ENCODE results near the gene PKP4. TPM values are rescaled to one million over a fixed set of nuclear protein-coding genes. Genes with fewer than 3 reads are reported as not detected.

Gene PKP4
- total RNA-seq, 4 donors from 2014 or later = 64.1 to 152 (median 90.2) TPM

DNA sequence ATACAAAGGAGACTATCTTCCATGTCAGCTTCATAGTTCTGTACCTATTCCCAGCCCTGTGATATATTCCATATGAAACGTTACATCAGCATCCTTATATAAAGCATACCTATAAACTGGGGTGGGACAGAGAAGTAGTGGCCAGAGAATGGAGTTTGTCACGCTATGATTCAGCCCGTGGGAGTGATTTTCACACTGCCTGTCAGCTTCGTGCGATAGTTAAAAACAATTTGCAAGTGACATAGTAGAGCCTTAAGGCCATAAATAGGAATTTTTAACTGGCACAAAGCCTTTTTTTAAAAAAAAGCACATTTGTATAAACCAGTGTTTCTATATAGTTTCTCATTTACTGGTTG lies 30.2 kb downstream of the PKP4 start:
- H3K4me1 ChIP-seq = peaks cover 25% of the 10 kb centered on the region
- H3K27ac ChIP-seq = no peak overlapping the region
- WGBS = 43% methylated on average over 5 of the region's 5 CpGs
- TF ChIP-seq POLR2A (IDR thresholded peaks at IDR 0.05) (no peak), EP300 (IDR thresholded peaks at IDR 0.05) (no peak)
- TF ChIP-seq, protein P1, sequence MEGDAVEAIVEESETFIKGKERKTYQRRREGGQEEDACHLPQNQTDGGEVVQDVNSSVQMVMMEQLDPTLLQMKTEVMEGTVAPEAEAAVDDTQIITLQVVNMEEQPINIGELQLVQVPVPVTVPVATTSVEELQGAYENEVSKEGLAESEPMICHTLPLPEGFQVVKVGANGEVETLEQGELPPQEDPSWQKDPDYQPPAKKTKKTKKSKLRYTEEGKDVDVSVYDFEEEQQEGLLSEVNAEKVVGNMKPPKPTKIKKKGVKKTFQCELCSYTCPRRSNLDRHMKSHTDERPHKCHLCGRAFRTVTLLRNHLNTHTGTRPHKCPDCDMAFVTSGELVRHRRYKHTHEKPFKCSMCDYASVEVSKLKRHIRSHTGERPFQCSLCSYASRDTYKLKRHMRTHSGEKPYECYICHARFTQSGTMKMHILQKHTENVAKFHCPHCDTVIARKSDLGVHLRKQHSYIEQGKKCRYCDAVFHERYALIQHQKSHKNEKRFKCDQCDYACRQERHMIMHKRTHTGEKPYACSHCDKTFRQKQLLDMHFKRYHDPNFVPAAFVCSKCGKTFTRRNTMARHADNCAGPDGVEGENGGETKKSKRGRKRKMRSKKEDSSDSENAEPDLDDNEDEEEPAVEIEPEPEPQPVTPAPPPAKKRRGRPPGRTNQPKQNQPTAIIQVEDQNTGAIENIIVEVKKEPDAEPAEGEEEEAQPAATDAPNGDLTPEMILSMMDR (IDR thresholded peaks at IDR 0.05) = no peak
- H3K27me3 ChIP-seq = no peaks in the 10 kb centered on the region
- no peak overlapping the region for H3K4me3 ChIP-seq
- DNase-seq (ENCODE audit: low spot score in 2 of 2) = no peak
- no peaks in the 10 kb centered on the region for H3K9me3 ChIP-seq
- H3K36me3 ChIP-seq = no peaks in the 10 kb centered on the region

DNA sequence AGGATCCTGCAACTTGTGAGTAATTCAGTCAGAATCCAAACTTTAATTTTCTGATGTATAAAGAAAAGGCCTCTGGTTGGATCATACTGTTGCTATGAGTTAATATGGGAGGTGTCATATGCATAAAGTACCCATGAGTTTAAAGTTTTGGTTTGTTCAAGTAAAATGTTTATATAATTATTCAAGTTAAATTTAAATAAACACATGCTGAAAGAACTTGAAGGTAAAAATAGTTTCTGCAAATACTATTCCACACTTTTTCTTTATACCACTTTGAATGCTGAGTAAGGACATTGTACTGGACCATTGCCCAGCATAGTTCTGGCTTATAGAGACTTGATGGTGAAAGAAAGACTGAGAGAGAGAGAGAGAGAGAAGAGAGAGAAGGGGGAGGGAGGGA lies 30.7 kb downstream of the PKP4 start:
- Histone ChIP-seq H3K9me3 (no peaks in the 10 kb centered on the region), H3K36me3 (no peaks in the 10 kb centered on the region), H3K4me3 (no peak overlapping the region), H3K4me1 (peaks cover 25% of the 10 kb centered on the region), H3K27ac (no peak overlapping the region), H3K27me3 (no peaks in the 10 kb centered on the region)
- no peak for DNase-seq (ENCODE audit: low spot score in 2 of 2)
- TF ChIP-seq POLR2A (IDR thresholded peaks at IDR 0.05) (no peak), EP300 (IDR thresholded peaks at IDR 0.05) (no peak), POLR2AphosphoS5 (IDR thresholded peaks at IDR 0.05) (no peak)
- TF ChIP-seq, protein P1 (IDR thresholded peaks at IDR 0.05) = no peak

DNA sequence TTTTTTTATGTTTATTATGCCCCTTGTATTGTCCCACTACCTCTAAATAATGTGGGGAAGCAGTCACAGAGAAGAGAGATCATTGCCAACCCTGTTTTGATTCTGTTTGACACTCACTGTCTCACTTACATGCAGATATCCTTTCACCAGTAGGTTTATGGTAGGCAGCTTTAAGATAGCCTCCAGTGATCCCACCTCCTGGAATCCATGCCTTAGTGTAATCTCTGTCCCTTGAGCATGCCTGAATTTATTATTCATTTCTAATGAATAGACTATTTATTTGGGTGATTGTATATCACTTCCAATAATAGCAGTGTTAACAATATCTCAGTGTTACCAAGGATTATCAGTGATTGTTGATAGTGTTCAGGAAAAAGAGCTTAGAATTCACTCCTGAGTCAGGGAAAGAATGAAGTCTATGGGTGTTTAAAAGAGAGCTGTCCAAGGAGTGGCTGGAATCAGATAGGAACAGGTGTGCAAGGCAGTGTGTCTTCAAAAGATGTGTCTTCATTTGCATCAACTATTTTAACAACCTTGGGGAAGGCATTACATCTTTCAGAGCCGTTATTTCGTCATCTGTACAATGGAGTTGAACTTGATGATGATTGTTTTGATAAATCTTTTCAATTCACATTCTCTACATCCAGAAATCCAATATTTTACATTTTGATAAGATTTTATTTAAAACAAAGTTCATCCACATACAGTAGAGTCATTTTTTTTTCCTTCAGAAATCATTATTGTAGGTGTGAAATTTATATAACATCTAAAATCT lies 31.9 kb downstream of the PKP4 start:
- no peaks in the 10 kb centered on the region for H3K27me3 ChIP-seq
- H3K27ac ChIP-seq = no peak overlapping the region
- no peak overlapping the region for H3K4me3 ChIP-seq
- H3K9me3 ChIP-seq = no peaks in the 10 kb centered on the region
- H3K36me3 ChIP-seq = no peaks in the 10 kb centered on the region
- TF ChIP-seq EP300 (IDR thresholded peaks at IDR 0.05) (no peak), POLR2A (IDR thresholded peaks at IDR 0.05) (no peak), POLR2AphosphoS5 (IDR thresholded peaks at IDR 0.05) (no peak)
- TF ChIP-seq, protein P1 (IDR thresholded peaks at IDR 0.05) = no peak
- DNase-seq (ENCODE audit: low spot score in 2 of 2) = no peak
- WGBS = 64% methylated on average over 2 of the region's 2 CpGs
- H3K4me1 ChIP-seq = peaks cover 28% of the 10 kb centered on the region

DNA sequence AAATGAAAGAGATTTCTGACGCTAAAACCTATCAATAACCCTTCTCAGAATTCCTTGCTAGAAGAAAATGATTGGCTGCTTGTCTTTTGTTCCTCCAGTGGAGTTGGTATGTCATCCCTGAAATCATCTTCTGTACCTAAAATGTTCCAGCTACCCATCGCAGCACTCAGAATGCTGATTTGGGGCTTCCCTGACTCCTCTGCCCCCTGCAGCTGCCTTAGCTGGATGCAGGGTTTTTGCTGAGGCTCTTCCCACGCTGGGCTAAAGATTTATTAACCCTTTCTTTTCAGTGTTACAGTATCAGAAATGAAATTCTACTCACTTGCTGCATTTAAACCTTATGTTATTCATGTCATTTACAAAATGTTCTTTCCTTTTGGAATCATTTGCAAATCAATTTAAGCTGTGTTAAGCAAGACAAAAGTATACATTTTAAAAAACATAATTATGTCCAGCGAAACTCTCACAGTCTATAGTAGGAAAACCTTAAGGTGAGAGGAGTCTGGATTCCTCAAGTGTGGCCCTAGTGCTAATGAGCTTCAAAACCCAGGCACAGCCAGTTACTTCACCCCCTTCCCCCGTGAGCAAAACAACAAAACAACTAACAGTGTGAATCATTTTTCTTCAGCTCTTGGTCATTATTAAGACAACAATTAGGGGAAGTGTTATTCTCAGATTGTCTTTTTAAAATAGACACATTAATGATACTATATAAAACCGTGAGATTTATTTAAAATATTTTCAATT lies 32.8 kb downstream of the PKP4 start:
- TF ChIP-seq POLR2AphosphoS5 (IDR thresholded peaks at IDR 0.05) = no peak
- TF ChIP-seq, protein P1 (IDR thresholded peaks at IDR 0.05) = no peak
- no peak for TF ChIP-seq EP300 (IDR thresholded peaks at IDR 0.05)
- TF ChIP-seq POLR2A (IDR thresholded peaks at IDR 0.05) = no peak
- WGBS = 68% methylated on average over 6 of the region's 6 CpGs
- Histone ChIP-seq H3K27ac (no peak overlapping the region), H3K36me3 (no peaks in the 10 kb centered on the region), H3K9me3 (no peaks in the 10 kb centered on the region), H3K4me1 (peaks cover 29% of the 10 kb centered on the region), H3K27me3 (no peaks in the 10 kb centered on the region), H3K4me3 (no peak overlapping the region)
- DNase-seq (ENCODE audit: low spot score in 2 of 2) = no peak

DNA sequence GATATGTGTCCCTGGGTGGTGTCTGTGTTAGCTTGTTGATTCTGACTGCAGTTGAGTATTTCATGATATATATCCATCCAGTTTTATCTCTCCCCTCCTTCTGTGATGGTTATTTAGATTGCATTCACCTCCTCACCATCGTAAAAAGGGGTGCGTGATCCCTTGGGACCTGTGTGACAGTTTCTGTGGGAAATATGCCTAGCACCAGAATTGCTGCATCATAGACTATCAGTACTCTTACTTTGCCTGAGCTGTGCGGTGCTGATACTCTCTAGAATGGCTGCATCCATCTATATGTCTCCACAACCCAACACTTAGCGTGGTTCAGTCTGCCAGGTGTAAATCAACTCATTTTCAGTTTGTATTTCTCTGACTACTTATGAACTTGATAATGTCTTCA lies 34.3 kb downstream of the PKP4 start:
- Histone ChIP-seq H3K4me1 (peaks cover 38% of the 10 kb centered on the region), H3K27me3 (no peaks in the 10 kb centered on the region), H3K4me3 (no peak overlapping the region), H3K9me3 (no peaks in the 10 kb centered on the region), H3K27ac (no peak overlapping the region), H3K36me3 (no peaks in the 10 kb centered on the region)
- TF ChIP-seq EP300 (IDR thresholded peaks at IDR 0.05) = no peak
- TF ChIP-seq, protein P1 (IDR thresholded peaks at IDR 0.05) = no peak
- no peak for TF ChIP-seq POLR2A (IDR thresholded peaks at IDR 0.05)
- TF ChIP-seq POLR2AphosphoS5 (IDR thresholded peaks at IDR 0.05) = no peak
- 96% methylated on average over 4 of the region's 4 CpGs for WGBS
- DNase-seq (ENCODE audit: low spot score in 2 of 2) = no peak
